Measurements from ENCODE around the gene PCDHA12.

PCDHA12 gene

DNA sequence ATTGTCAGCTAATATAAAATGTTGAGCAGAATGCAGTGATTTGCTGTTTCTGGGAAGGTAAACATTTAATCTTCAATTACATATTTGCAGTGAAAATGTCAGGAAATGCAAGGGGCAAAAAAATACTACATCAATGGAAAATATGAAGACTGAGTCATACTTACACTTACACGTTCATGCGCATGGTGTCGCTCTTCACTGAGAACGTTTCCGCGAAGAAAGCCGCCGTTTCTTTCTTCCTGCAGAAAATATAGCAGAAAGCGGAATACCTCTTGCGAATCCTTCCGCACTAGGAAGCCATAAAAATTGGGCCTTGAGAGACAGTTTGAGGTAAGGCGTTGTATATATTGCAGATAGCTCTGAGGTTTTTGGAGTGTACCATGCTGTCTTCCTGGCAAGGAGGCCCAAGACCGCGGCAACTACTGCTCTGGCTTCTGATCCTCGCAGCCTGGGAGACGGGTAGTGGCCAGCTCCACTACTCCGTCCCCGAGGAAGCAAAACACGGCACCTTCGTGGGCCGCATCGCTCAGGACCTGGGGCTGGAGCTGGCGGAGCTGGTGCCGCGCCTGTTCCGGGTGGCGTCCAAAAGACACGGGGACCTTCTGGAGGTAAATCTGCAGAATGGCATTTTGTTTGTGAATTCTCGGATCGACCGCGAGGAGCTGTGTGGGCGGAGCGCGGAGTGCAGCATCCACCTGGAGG is 6.9 kb downstream of the PCDHA12 start, which contains the start of gene PCDHA13:
TSS of gene PCDHA13 (plus strand) at position 236 of the 702 bp plus-strand sequence. CDS start at position 381, 145 bp downstream.
- no peaks in the 10 kb centered on the region for H4K20me1 ChIP-seq (ENCODE audit: insufficient read depth, low read length)
- H3K4me1 ChIP-seq (ENCODE audit: low read length), result no peaks in the 10 kb centered on the region
- H3K9me3 ChIP-seq (ENCODE audit: insufficient read depth, low read length), result no peaks in the 10 kb centered on the region
- TF ChIP-seq, protein P1, sequence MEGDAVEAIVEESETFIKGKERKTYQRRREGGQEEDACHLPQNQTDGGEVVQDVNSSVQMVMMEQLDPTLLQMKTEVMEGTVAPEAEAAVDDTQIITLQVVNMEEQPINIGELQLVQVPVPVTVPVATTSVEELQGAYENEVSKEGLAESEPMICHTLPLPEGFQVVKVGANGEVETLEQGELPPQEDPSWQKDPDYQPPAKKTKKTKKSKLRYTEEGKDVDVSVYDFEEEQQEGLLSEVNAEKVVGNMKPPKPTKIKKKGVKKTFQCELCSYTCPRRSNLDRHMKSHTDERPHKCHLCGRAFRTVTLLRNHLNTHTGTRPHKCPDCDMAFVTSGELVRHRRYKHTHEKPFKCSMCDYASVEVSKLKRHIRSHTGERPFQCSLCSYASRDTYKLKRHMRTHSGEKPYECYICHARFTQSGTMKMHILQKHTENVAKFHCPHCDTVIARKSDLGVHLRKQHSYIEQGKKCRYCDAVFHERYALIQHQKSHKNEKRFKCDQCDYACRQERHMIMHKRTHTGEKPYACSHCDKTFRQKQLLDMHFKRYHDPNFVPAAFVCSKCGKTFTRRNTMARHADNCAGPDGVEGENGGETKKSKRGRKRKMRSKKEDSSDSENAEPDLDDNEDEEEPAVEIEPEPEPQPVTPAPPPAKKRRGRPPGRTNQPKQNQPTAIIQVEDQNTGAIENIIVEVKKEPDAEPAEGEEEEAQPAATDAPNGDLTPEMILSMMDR (IDR thresholded peaks at IDR 0.05; ENCODE audit: low read depth, low read length), result no peak
- no peak for TF ChIP-seq EZH2phosphoT487 (IDR thresholded peaks at IDR 0.05; ENCODE audit: low read depth)
- no peak within 1 kb of the TSS for H3K4me2 ChIP-seq (ENCODE audit: low read length)
- H2AFZ ChIP-seq (ENCODE audit: low read depth, low read length), result no peak within 1 kb of the TSS
- no peak within 1 kb of the TSS for H3K4me3 ChIP-seq (ENCODE audit: low read length)
- H3K36me3 ChIP-seq (replicated peaks; ENCODE audit: low read depth, low read length), result no peaks in the 10 kb centered on the region
- no peaks in the 10 kb centered on the region for H3K27me3 ChIP-seq (ENCODE audit: low read depth, low read length)
- no peak within 1 kb of the TSS for H3K27ac ChIP-seq (ENCODE audit: low read length)
- no peak within 1 kb of the TSS for H3K9ac ChIP-seq (ENCODE audit: low read length)
- no peaks in the 10 kb centered on the region for H3K79me2 ChIP-seq (ENCODE audit: low read length)

DNA sequence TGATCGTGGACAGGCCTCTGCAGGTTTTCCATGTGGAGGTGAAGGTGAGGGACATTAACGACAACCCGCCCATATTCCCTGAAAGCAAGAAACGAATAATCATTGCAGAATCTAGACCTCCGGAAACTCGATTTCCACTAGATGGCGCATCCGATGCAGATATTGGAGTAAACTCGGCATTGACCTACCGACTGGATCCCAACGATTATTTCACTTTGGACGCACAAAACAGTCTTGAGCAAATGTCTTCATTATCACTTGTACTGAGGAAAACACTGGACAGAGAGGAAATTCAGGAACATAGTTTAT is 7.4 kb downstream of the PCDHA12 start:
- no peak overlapping the region for H3K27ac ChIP-seq (ENCODE audit: low read length)
- H3K36me3 ChIP-seq (replicated peaks; ENCODE audit: low read depth, low read length), result no peaks in the 10 kb centered on the region
- H3K79me2 ChIP-seq (ENCODE audit: low read length), result no peaks in the 10 kb centered on the region
- no peaks in the 10 kb centered on the region for H4K20me1 ChIP-seq (ENCODE audit: insufficient read depth, low read length)
- H2AFZ ChIP-seq (ENCODE audit: low read depth, low read length), result no peak overlapping the region
- H3K4me2 ChIP-seq (ENCODE audit: low read length), result no peak overlapping the region
- no peaks in the 10 kb centered on the region for H3K27me3 ChIP-seq (ENCODE audit: low read depth, low read length)
- no peak for TF ChIP-seq EZH2phosphoT487 (IDR thresholded peaks at IDR 0.05; ENCODE audit: low read depth)
- TF ChIP-seq, protein P1 (IDR thresholded peaks at IDR 0.05; ENCODE audit: low read depth, low read length), result no peak
- no peak overlapping the region for H3K9ac ChIP-seq (ENCODE audit: low read length)
- no peaks in the 10 kb centered on the region for H3K9me3 ChIP-seq (ENCODE audit: insufficient read depth, low read length)
- H3K4me3 ChIP-seq (ENCODE audit: low read length), result no peak overlapping the region
- no peaks in the 10 kb centered on the region for H3K4me1 ChIP-seq (ENCODE audit: low read length)

DNA sequence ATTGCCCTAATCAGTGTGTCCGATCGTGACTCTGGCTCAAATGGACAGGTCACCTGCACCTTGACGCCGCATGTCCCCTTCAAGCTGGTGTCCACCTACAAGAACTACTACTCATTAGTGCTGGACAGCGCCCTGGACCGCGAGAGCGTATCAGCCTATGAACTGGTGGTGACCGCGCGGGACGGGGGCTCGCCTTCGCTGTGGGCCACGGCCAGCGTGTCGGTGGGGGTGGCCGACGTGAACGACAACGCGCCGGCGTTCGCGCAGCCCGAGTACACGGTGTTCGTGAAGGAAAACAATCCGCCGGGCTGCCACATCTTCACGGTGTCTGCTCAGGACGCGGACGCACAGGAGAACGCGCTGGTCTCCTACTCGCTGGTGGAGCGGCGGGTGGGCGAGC is 8.3 kb downstream of the PCDHA12 start:
- TF ChIP-seq, protein P1 (IDR thresholded peaks at IDR 0.05; ENCODE audit: low read depth, low read length), result no peak
- no peak for TF ChIP-seq EZH2phosphoT487 (IDR thresholded peaks at IDR 0.05; ENCODE audit: low read depth)
- no peak overlapping the region for H3K9ac ChIP-seq (ENCODE audit: low read length)
- no peaks in the 10 kb centered on the region for H4K20me1 ChIP-seq (ENCODE audit: insufficient read depth, low read length)
- no peak overlapping the region for H3K4me3 ChIP-seq (ENCODE audit: low read length)
- H3K27me3 ChIP-seq (ENCODE audit: low read depth, low read length), result no peaks in the 10 kb centered on the region
- no peak overlapping the region for H2AFZ ChIP-seq (ENCODE audit: low read depth, low read length)
- H3K36me3 ChIP-seq (replicated peaks; ENCODE audit: low read depth, low read length), result no peaks in the 10 kb centered on the region
- H3K27ac ChIP-seq (ENCODE audit: low read length), result no peak overlapping the region
- H3K79me2 ChIP-seq (ENCODE audit: low read length), result no peaks in the 10 kb centered on the region
- H3K4me1 ChIP-seq (ENCODE audit: low read length), result no peaks in the 10 kb centered on the region
- H3K4me2 ChIP-seq (ENCODE audit: low read length), result no peak overlapping the region
- H3K9me3 ChIP-seq (ENCODE audit: insufficient read depth, low read length), result no peaks in the 10 kb centered on the region

DNA sequence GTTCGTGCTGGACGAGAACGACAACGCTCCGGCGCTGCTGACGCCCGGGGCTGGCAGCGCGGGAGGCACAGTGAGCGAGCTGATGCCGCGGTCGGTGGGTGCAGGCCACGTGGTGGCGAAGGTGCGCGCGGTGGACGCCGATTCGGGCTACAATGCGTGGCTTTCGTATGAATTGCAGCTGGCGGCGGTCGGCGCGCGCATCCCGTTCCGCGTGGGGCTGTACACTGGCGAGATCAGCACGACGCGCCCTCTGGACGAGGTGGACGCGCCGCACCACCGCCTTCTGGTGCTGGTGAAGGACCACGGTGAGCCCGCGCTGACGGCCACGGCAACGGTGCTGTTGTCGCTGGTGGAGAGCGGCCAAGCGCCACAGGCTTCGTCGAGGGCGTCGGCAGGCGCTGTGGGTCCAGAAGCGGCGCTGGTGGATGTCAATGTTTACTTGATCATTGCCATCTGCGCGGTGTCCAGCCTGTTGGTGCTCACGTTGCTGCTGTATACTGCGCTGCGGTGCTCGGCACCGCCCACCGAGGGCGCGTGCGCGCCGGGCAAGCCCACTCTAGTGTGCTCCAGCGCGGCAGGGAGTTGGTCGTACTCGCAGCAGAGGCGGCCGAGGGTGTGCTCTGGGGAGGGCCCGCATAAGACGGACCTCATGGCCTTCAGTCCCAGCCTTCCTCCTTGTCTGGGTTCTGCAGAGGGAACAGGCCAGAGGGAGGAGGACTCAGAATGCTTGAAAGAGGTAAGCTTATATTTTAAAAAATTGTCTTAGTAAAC is 9.0 kb downstream of the PCDHA12 start:
- no peaks in the 10 kb centered on the region for H3K36me3 ChIP-seq (replicated peaks; ENCODE audit: low read depth, low read length)
- no peak overlapping the region for H2AFZ ChIP-seq (ENCODE audit: low read depth, low read length)
- H3K9me3 ChIP-seq (ENCODE audit: insufficient read depth, low read length), result no peaks in the 10 kb centered on the region
- H3K4me3 ChIP-seq (ENCODE audit: low read length), result no peak overlapping the region
- H3K27ac ChIP-seq (ENCODE audit: low read length), result no peak overlapping the region
- H3K79me2 ChIP-seq (ENCODE audit: low read length), result no peaks in the 10 kb centered on the region
- no peaks in the 10 kb centered on the region for H4K20me1 ChIP-seq (ENCODE audit: insufficient read depth, low read length)
- TF ChIP-seq, protein P1 (IDR thresholded peaks at IDR 0.05; ENCODE audit: low read depth, low read length), result no peak
- TF ChIP-seq EZH2phosphoT487 (IDR thresholded peaks at IDR 0.05; ENCODE audit: low read depth), result no peak
- H3K4me1 ChIP-seq (ENCODE audit: low read length), result no peaks in the 10 kb centered on the region
- no peaks in the 10 kb centered on the region for H3K27me3 ChIP-seq (ENCODE audit: low read depth, low read length)
- no peak overlapping the region for H3K4me2 ChIP-seq (ENCODE audit: low read length)
- H3K9ac ChIP-seq (ENCODE audit: low read length), result no peak overlapping the region
